Astrocyte of the cerebellum (primary cell): ENCODE data around the gene PEPD.

Experiments
- DNase-seq: peaks from one replicate; pipeline ENCODE4 v3.0.0-alpha.2; 2011; ENCODE audit warnings: low read depth
- H3K4me3 ChIP-seq: 2 replicates; pipeline ENCODE4 v1.5.1; 2011; ENCODE audit warnings: mild to moderate bottlenecking, low read depth, low read length, moderate library complexity
- in situ Hi-C: cut with HindIII; loops from 2 replicates; pipeline ENCODE4 v1.10.0; 2017; ENCODE audit warnings: low sequenced_read_pairs
- TF ChIP-seq, protein P1 (sequence below): IDR thresholded peaks from 2 replicates; pipeline ENCODE4 v1.5.1; 2012; ENCODE audit warnings: low read length, low read depth, moderate library complexity, mild to moderate bottlenecking; ENCODE audit errors: missing control alignments

PEPD gene

GRCh38 chr19:33370783-33371182 lies 150.8 kb downstream of the PEPD start:
- TF ChIP-seq, protein P1, sequence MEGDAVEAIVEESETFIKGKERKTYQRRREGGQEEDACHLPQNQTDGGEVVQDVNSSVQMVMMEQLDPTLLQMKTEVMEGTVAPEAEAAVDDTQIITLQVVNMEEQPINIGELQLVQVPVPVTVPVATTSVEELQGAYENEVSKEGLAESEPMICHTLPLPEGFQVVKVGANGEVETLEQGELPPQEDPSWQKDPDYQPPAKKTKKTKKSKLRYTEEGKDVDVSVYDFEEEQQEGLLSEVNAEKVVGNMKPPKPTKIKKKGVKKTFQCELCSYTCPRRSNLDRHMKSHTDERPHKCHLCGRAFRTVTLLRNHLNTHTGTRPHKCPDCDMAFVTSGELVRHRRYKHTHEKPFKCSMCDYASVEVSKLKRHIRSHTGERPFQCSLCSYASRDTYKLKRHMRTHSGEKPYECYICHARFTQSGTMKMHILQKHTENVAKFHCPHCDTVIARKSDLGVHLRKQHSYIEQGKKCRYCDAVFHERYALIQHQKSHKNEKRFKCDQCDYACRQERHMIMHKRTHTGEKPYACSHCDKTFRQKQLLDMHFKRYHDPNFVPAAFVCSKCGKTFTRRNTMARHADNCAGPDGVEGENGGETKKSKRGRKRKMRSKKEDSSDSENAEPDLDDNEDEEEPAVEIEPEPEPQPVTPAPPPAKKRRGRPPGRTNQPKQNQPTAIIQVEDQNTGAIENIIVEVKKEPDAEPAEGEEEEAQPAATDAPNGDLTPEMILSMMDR = no peak
- H3K4me3 ChIP-seq = no peak overlapping the region
- in situ Hi-C loops = no loop called here
- no peak for DNase-seq

DNA sequence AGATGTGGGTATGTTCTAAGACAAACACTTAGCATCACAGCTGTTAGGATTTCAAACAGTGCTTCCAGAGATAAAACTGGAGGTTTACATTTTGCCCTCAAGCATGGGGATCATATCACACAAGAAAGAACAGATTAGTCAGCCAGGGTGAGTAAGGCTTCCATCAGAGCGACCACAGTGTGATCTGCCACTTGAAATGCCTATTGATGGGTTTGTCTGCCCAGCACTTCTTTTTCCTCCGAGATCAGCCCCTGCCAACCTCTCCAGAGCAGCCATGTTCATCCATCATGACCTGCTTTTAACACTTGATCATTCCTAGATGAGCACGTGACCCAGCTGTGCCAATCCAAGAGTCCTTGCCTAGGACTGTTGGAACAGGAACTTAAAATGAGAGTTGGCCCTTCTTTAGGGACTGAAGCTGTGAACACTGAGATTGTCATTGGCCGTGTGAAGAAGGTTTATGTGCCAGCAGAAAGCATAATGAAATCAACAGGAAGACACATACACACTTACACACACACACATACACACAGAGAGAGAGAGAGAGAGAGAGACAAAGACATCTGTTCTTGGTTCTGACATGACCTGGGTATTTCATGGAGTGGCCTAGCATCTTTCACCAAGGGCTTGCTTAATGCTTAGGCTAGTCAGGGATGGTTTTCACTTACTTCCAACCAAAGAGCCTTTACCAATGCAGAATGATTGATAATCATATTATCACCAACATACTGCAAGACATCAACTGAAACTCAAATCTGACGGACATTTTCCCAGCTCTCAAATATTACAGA lies 153.3 kb downstream of the PEPD start:
- TF ChIP-seq, protein P1 = no peak
- in situ Hi-C loops = no loop called here
- H3K4me3 ChIP-seq = no peak overlapping the region
- no peak for DNase-seq

GRCh38 chr19:33366897-33367296 lies 154.7 kb downstream of the PEPD start:
- no peak overlapping the region for H3K4me3 ChIP-seq
- TF ChIP-seq, protein P1 = no peak
- in situ Hi-C loops = no loop called here
- no peak for DNase-seq

DNA sequence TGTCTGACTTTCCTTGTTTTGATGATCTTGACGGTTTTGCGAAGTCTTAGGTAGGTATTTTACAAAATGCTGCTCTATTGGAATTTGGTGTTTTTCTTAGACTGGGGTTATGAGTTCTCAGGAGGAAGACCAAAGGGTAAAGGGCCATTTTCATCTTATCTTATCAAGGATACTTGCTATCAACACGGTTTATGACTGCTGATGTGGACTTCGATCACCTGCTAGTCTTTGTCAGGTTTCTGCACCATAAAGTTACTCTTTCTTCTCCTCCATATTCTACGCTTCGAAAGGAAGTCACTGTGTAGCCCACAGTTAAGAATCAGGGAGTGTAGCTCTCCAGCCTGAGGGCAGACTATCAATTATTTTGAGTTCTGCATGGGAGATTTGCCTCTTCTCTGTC lies 155.5 kb downstream of the PEPD start:
- in situ Hi-C loops = no loop called here
- no peak overlapping the region for H3K4me3 ChIP-seq
- TF ChIP-seq, protein P1 = no peak
- no peak for DNase-seq

- TF ChIP-seq, protein P1 = no peak
These were observed 155.9 kb downstream of the PEPD start for GRCh38 chr19:33365691-33366090.

DNA sequence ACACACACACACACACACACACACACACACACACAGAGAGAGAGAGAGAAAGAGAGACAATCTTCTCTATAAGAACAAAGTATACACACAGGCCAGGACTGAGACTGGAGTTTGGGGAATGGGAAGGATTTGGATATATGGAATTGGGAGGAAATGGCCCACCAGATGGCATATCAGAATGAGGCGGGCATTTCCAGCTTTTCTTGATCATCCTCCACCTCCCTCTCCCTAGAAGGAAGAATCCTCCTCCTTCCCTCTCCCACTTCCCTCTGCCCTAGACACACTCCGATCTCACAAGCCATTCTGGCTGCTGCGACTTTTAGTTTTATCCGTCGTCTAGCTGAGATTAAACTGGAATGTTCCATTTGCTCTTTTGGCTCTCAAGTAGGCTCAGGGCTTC lies 158.1 kb downstream of the PEPD start:
- TF ChIP-seq, protein P1 = no peak
- no peak overlapping the region for H3K4me3 ChIP-seq
- DNase-seq = no peak
- in situ Hi-C loops = loop anchor here (5.0 kb wide), 1 partner anchor 54 kb away; no protein-coding TSS in a partner anchor

More at GRCh38 chr19:33365691-33366090, 155.9 kb downstream of the PEPD start:
- no peak overlapping the region for H3K4me3 ChIP-seq
- no peak for DNase-seq
- in situ Hi-C loops = no loop called here
